Fibroblast of skin of right biceps (primary cell): Measurements from ENCODE around the gene TRAPPC14.
"Not testable (repeated sequence)": the region's sequence is repeated elsewhere in the genome, so short reads cannot be mapped to it uniquely, and the experiment has no call there.

Experiments used
- DNase-seq: peaks from one replicate; pipeline ENCODE4 v3.0.0-alpha.2; 2013

The TRAPPC14 gene

DNA sequence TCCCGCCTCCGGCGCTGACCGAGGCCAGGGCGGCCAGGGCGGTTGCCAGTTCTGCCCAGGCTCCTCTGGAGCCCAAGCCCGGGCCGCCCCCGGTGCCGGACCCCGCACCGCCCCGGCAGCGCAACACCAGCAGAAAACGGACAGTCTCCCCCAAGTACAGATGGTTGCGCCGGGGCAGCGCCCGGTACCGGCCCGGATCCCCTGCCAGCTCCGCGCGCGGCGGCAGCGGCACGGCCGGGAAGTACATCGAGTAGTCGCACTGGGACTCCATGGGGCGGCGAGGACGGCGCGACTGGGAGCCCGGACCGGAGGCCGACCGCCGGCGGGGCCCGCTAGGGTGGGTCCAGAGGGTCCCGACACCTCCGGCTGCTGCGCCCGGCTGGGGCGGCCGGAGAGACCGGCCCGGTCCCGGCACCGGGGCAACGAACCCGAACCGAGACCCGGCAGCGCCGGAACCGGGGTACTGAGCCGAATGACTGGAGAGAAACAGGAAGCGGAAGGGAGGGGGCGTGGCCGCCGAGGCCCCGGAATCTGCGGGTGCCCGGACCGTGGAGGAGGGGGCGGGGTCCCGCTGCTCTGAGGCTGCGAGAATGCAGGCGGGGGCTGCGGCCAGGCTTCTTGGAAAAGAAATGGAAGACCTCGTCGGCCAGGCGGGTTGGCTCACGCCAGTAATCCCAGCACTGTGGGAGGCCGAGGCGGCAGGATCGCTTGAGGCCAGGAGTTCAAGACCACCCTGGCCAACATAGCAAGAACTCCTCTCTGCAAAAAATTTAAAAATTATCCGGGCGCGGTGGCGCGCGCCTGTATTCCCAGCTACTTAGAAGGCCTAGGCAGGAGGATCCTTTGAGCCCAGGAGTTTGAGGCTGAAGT is at the start of gene TRAPPC14:
TSS of gene TRAPPC14 (minus strand) at position 495 of the 870 bp plus-strand sequence. CDS start at position 271, 224 bp downstream.
- peak; percentile 84 for DNase-seq

GRCh38 chr7:100204454-100204853 is 45.9 kb upstream of the TRAPPC14 start:
- no peak for DNase-seq

DNA sequence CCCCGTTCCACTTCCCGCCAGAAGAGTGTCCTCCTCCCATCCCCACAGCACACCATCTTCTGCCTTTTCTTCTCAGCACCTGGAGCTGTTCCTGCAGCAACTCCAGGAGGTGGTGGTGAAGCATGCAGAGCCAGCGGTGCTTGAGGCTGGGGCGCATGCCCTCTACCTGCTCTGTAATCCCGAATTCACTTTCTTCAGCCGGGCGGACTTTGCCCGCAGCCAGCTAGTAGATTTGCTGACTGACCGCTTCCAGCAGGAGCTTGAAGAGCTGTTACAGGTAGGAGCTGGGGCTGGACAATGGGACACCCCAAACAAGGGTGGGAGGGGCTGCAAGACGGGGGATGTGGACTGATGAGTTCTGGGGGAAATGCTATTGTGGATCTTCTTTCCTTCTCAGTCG is 42.2 kb upstream of the TRAPPC14 start:
- no peak for DNase-seq

GRCh38 chr7:100198266-100198665 is 39.7 kb upstream of the TRAPPC14 start:
- no peak for DNase-seq

DNA sequence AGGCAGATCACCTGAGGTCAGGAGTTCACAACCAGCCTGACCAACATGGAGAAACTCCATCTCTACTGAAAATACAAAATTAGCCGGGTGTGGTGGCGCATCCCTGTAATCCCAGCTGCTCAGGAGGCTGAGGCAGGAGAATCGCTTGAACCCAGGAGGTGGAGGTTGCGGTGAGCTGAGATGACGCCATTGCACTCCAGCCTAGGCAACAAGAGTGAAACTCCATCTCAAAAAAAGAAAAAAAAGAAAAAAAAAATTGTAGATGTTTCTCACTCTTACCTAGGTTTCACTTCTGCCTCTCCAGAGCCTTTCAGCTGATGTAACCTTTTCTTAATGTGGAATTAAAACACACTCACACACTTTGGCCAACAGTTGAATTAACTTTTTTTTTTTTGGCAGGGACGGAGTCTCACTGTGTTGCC is 37.4 kb upstream of the TRAPPC14 start:
- DNase-seq = not testable (repeated sequence)

DNA sequence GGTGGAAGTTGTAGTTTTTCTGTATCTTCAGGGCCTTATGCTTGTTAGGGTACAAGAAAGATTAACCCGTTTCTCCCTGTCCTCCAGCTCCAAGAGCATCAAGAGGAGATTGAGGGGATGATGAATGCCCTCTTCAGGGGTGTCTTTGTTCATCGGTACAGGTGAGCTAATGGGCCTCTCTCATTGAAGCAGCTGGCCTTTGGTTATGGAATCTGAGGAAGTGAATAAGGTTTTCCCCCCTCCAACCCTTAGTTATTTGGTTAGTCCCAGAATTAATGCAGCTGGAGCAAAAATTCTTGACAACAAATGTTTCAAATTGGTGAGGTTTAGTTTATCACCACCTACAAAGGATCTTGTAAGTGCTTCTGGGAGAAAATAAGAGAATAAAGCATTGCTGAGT is 36.7 kb upstream of the TRAPPC14 start:
- DNase-seq = no peak

GRCh38 chr7:100192969-100193368 is 34.4 kb upstream of the TRAPPC14 start:
- no peak for DNase-seq

DNA sequence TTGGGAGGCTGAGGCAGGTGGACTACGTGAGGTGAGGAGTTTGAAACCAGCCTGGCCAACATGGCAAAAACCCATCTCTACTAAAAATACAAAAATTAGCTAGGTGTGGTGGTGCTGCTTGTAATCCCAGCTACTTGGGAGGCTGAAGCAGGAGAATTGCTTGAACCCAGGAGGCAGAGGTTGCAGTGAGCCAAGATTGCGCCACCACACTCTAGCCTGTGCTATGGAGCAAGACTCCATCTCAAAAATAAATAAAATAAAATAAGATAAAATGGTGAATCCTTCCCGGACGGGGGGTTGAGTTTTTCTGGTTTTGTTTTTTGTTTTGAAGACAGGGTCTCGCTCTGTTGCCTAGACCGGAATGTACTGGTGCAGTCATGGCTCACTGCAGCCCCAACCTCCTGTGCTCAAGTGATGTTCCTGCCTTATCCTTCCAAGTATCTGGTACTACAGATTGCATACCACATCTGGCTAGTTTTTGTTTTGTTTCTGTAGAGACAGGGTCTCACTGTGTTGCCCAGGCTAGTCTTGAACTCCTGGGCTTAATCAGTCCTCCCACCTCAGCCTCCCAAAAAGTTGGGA is 33.8 kb upstream of the TRAPPC14 start:
- not testable (repeated sequence) for DNase-seq

DNA sequence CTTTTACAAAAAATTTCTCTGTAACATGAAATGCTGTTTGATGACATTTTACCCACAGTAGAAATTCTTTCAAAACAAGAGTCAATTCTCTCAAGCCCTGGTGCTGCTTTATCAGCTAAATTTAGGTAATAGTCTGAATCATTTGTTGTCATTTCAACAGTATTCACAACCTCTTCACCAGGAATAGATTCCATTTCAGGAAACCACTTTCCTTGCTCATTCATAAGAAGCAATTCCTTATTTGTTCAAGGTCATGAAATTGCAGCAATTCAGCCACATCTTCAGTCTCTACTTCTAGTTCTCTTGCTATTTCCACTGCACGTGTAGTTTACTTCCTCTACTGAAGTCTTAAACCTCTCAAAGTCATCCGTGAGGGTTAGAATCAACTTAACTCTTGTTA is 33.3 kb upstream of the TRAPPC14 start:
- peak; percentile 58 for DNase-seq

GRCh38 chr7:100190048-100190711 is 31.7 kb upstream of the TRAPPC14 start:
- peak; percentile 67 for DNase-seq

DNA sequence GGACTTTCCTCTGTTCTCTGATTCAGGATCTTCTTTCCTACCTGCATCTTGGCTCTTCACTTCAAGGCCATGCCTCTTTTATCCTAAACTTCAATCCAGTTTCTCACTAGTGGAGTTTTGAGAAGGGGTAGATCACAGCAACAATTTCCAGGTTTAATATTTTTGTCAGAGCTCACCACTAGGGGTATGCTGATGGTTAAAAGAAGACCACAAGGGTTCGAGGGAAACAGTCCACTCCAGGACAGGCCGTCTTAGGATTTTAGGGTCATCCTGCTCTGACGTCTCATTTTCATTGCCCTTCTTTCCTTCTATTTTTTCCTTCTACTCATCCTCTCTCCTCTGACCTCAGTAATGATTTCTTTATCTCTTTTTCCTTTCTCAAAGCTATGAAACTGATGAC is 30.5 kb upstream of the TRAPPC14 start:
- DNase-seq = no peak

DNA sequence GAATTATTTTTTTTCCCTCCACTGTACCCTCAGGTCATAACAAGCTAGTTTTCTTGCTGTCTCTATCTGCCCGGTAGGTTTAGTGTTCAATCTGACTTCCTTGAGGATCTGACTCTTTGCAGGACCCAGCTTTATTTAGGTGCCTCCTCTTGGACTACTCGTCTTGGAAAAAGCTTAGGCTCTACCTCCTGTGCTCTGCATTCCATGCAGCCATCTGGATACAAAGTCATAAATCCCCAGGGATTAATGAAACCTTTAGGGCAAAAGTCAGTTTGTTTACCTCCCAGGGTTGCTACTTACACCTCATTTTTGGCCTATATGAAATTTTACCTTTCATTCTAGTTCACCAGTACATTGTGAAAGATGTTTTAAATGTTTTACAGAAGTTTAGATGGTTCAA is 27.2 kb upstream of the TRAPPC14 start:
- DNase-seq = no peak

- not testable (repeated sequence) for DNase-seq
Observed at GRCh38 chr7:100183090-100183489, 24.6 kb upstream of the TRAPPC14 start.

GRCh38 chr7:100182616-100183015 is 24.1 kb upstream of the TRAPPC14 start:
- DNase-seq = not testable (repeated sequence)

DNA sequence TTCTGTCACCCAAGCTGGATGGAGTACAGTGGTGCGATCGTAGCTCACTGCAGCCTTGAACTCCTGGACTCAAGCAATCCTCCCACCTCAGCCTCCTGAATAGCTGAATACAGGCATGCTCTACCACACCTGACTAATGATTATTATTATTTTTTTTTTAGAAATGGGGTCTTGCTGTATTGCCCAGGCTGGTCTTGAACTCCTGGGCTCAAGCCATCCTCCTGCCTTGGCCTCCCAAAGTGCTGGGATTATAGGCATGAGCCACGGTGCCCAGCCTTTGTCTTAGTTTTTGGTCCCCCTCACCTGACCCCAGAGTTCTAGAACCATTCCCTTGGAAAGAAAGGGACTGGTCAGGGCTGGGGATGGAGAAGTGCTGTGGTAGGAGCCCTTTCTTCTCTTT is 21.6 kb upstream of the TRAPPC14 start:
- not testable (repeated sequence) for DNase-seq

GRCh38 chr7:100177045-100178001 is 18.8 kb upstream of the TRAPPC14 start, which contains the start of the genes GPC2 and STAG3:
TSS of gene GPC2 (minus strand) at chr7:100177381. CDS start at chr7:100177199, 182 bp downstream.
TSS of gene STAG3 (plus strand) at chr7:100177918. CDS start at chr7:100180557, 2,639 bp downstream.
- peak; percentile 98 for DNase-seq

GRCh38 chr7:100176096-100177044 is 17.8 kb upstream of the TRAPPC14 start:
- no peak for DNase-seq

DNA sequence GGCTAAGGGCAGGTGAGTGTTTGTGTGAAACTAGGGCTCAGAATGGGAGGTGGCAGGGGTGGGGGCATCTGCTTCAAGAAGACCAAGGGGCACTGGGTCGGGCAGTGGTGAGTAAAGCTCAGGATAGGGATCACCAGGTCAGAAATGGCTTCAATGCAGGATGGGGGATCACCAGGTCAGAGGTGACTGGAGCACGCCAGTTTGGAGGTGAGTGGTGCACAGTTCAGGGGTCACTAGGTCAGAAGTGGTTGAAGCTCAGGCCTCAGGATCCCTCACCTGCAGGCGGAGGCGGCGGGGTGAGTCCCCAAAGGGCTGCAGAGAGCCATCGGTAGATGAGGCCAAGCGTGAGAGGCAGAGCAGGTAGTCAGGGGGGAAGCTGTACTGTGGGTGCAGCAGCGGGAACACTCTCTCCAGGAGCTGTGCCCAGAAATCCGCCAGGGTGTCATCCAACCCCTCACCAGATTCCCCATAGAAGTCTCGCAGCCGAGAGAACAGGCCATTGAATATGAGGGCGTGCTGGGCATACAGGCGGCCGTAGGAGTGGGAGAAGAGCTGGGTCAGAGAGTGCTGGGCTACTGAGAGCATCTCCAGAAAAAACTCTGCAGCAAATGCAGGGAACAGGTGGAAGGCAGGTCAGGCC is 16.9 kb upstream of the TRAPPC14 start:
- DNase-seq = no peak

DNA sequence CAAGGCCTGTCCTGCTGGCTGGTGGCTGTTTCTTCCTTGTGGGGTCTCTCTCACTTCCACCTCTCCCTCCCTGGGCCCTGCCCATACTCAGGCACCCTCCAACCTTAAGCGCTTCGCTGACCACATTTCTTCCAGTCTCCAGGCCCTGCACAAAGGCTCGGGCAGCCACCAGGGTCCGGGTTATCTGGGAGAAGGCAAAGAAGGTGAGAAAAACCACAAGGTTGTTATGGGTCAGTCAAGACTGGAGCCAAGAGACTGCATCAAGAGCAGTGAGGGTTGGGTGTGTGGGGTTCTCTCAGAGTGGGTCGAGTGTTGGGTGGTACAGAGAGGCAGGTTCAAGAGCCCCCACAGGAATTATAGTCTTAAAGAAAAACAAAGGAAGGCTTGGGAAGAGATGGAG is 16.1 kb upstream of the TRAPPC14 start:
- no peak for DNase-seq

- no peak for DNase-seq
Observed at GRCh38 chr7:100173806-100174495, 15.4 kb upstream of the TRAPPC14 start.
